K562 (cell line): ENCODE results near the gene SCEL. TPM values are rescaled to one million over a fixed set of nuclear protein-coding genes. Genes with fewer than 3 reads are reported as not detected.

Experiments
- ATAC-seq: fragments of 200-7000 bp; cut with Tn5 transposase; 3 replicates; pipeline ENCODE4 v1.9.1; 2020; ENCODE audit warnings: moderate library complexity
- BruUV-seq: library from RNA; stranded (reverse); fragments of 400-500 nt; replicated peaks from 2 replicates; lab custom pipeline; 2021; lab: Mats Ljungman, UMichigan
- CTCF ChIA-PET: fragments of 300-600 bp; formaldehyde crosslinking; extraction: SDS; loops from one replicate; lab custom pipeline; 2021; ENCODE audit warnings: low intra/inter-chr PET ratio; lab: Yijun Ruan, JAX
- POLR2A ChIA-PET: fragments of 300-600, 350-650 bp; sonication (Branson Sonifier 250); formaldehyde crosslinking; extraction: SDS; loops from one replicate; lab custom pipeline; 2021; ENCODE audit warnings: antibody characterized with exemption, inconsistent platforms; lab: Yijun Ruan, JAX
- DNase-seq, 4 experiments: peaks; one replicate each; pipeline versions ENCODE4 v3.0.0 to v3.0.0-alpha.2; 2011 to 2018; ENCODE audit warnings: low spot score in 3 of 4, mixed read lengths in 3 of 4; ENCODE audit errors: extremely low read depth in 1 of 4
- FAIRE-seq: peaks from 2 replicates; lab custom pipeline; 2011; peaks lifted over from hg19 to GRCh38; lab: Jason Lieb, UNC
- H2AFZ ChIP-seq: 2 replicates; pipeline ENCODE4 v1.6.0; 2011; ENCODE audit warnings: low read depth, low read length, control low read depth, inconsistent platforms
- H3K27ac ChIP-seq: fragments of 200-600 bp; 3 replicates; pipeline ENCODE4 v1.8.0; 2011; ENCODE audit warnings: low read depth, mild to moderate bottlenecking, control low read depth, inconsistent platforms, low read length, moderate library complexity, mixed read lengths; ENCODE audit errors: extremely low read depth
- H3K27me3 ChIP-seq, 2 experiments: fragments of 300-600 bp in 1 of 2; 2 replicates in 1 of 2; 3 replicates in 1 of 2; pipeline versions ENCODE4 v1.6.0 to v1.8.0; 2011; ENCODE audit warnings: inconsistent platforms in 2 of 2, low read length in 2 of 2, mild to moderate bottlenecking in 1 of 2, mixed read lengths in 1 of 2, moderate library complexity in 1 of 2; ENCODE audit not compliant: control insufficient read depth in 2 of 2, insufficient read depth in 2 of 2
- H3K36me3 ChIP-seq: fragments of 300-600 bp; 3 replicates; pipeline ENCODE4 v1.8.0; 2011; ENCODE audit warnings: mild to moderate bottlenecking, low read length, inconsistent platforms; ENCODE audit not compliant: control insufficient read depth, insufficient read depth
- H3K4me1 ChIP-seq, 2 experiments: fragments of 200-600 bp in 1 of 2; replicated peaks in 1 of 2; 2 replicates in 1 of 2; 3 replicates in 1 of 2; pipeline versions ENCODE4 v1.5.1 to v1.8.0; 2011; ENCODE audit warnings: inconsistent platforms in 2 of 2, low read length in 2 of 2, mild to moderate bottlenecking in 1 of 2, mixed read lengths in 1 of 2, moderate library complexity in 1 of 2; ENCODE audit not compliant: control insufficient read depth in 2 of 2, insufficient read depth in 2 of 2
- H3K4me2 ChIP-seq: 2 replicates; pipeline ENCODE4 v1.6.1; 2011; ENCODE audit warnings: low read length, control low read depth, inconsistent platforms, mixed read lengths; ENCODE audit not compliant: insufficient read depth
- H3K4me3 ChIP-seq: fragments of 200-600 bp; sonication (generic), shearing (Covaris generic); 2 replicates; pipeline ENCODE4 v1.5.1; 2016; ENCODE audit warnings: control low read depth, inconsistent platforms
- H3K79me2 ChIP-seq: fragments of 200-600 bp; 3 replicates; pipeline ENCODE4 v1.8.0; 2011; ENCODE audit warnings: low read length, inconsistent platforms; ENCODE audit not compliant: control insufficient read depth, insufficient read depth
- H3K9ac ChIP-seq, 2 experiments: 2 replicates each; pipeline versions ENCODE4 v1.6.0 to v1.6.1; 2011; ENCODE audit warnings: low read depth in 2 of 2, low read length in 2 of 2, control low read depth in 1 of 2, inconsistent platforms in 1 of 2, mild to moderate bottlenecking in 1 of 2, mixed read lengths in 1 of 2; ENCODE audit not compliant: insufficient read depth in 1 of 2
- H3K9me1 ChIP-seq: one replicate; pipeline ENCODE4 v1.6.0; 2011; ENCODE audit warnings: inconsistent platforms, mild to moderate bottlenecking, low read length, moderate library complexity; ENCODE audit not compliant: control insufficient read depth, insufficient read depth
- H3K9me3 ChIP-seq: replicated peaks from 2 replicates; pipeline ENCODE4 v1.5.1; 2011; ENCODE audit warnings: low read depth, low read length, inconsistent platforms; ENCODE audit not compliant: control insufficient read depth, insufficient read depth
- H4K20me1 ChIP-seq: replicated peaks from 2 replicates; pipeline ENCODE4 v1.6.1; 2011; ENCODE audit warnings: low read length, inconsistent platforms, mixed read lengths; ENCODE audit not compliant: control insufficient read depth, insufficient read depth
- ARID1B ChIP-seq: fragments of 450-650 bp; IDR thresholded peaks from 2 replicates; pipeline ENCODE4 v1.6.1; 2016; ENCODE audit warnings: antibody characterized with exemption, mild to moderate bottlenecking, inconsistent platforms
- EHMT2 ChIP-seq: fragments of 450-650 bp; IDR thresholded peaks from 2 replicates; pipeline ENCODE4 v1.6.1; 2018; ENCODE audit warnings: antibody characterized with exemption
- GABPB1 ChIP-seq: sonication (generic); formaldehyde crosslinking; IDR thresholded peaks from 2 replicates; pipeline ENCODE4 v1.8.0; 2022; ENCODE audit warnings: mild to moderate bottlenecking, missing genetic modification reagents
- KLF6 ChIP-seq: fragments of 250-450 bp; sonication (Bioruptor Pico); IDR thresholded peaks from 2 replicates; pipeline ENCODE4 v1.4.0; 2020; ENCODE audit warnings: mild to moderate bottlenecking, moderate library complexity, borderline replicate concordance
- POU5F1 ChIP-seq: fragments of 150-350 bp; IDR thresholded peaks from 2 replicates; pipeline ENCODE4 v1.6.1; 2014; ENCODE audit warnings: borderline replicate concordance, low read length, low read depth, mild to moderate bottlenecking; ENCODE audit not compliant: partially characterized antibody
- ZFP91 ChIP-seq: sonication (generic); formaldehyde crosslinking; IDR thresholded peaks from 2 replicates; pipeline ENCODE4 v1.8.0; 2022; ENCODE audit warnings: mild to moderate bottlenecking, missing genetic modification reagents
- WGBS: fragments of 100-300 bp; shearing (Covaris generic); methylation state at CpG from one replicate; pipeline ENCODE4 v1.1.6; 2016; ENCODE audit warnings: low coverage, mixed read lengths; ENCODE audit not compliant: insufficient coverage; ENCODE audit errors: missing lambda C conversion rate; 5-methylcytosine and 5-hydroxymethylcytosine counted together
- in situ Hi-C: fragments of 300-500 bp; cut with MboI; formaldehyde crosslinking; loops from 4 replicates; pipeline ENCODE4 v1.15.0; 2018; ENCODE audit warnings: inconsistent platforms, mixed read lengths
- intact Hi-C: fragments of 100-400 bp; cut with micrococcal nuclease; formaldehyde crosslinking; loops from 2 replicates; pipeline ENCODE4 v1.14.2; 2022
- polyA plus RNA-seq, 8 experiments: library from polyadenylated mRNA; depleted of rRNA in 4 of 8; stranded (reverse) in 5 of 8; unstranded in 3 of 8; fragments of >200 nt; fragmentation: Nextera tagmentation in 2 of 8; fragmentation: Illumina TruSeq in 1 of 8; extraction: Ambion mirVana in 2 of 8; extraction: Trizol in 1 of 8; gene quantifications; 2 replicates each; pipeline versions ENCODE4 v1.2.1 to v1.2.3, GENCODE V29; 2011 to 2014; ENCODE audit warnings: inconsistent platforms in 1 of 8, missing spikeins in 1 of 8
- total RNA-seq, 7 experiments: library from RNA; depleted of rRNA in 6 of 7; stranded (reverse); fragments of >200 nt in 6 of 7; fragmentation: Illumina TruSeq in 2 of 7; extraction: Trizol in 2 of 7; gene quantifications; 2 replicates each; pipeline versions ENCODE4 v1.2.1 to v1.2.3, GENCODE V29; 2011 to 2021; ENCODE audit warnings: low replicate concordance in 1 of 7

SCEL gene
- total and polyA plus RNA-seq, 9 of the 15 experiments (the other 6 are each of a cell fraction or from before 2014, with no cell fraction given) = not detected

- TF ChIP-seq ZFP91 (CRISPR knock-in tag) = no peak
- no peak for TF ChIP-seq EHMT2
- TF ChIP-seq GABPB1 (CRISPR knock-in tag) = no peak
- TF ChIP-seq ARID1B = no peak
- TF ChIP-seq POU5F1 = no peak
- TF ChIP-seq, all 486 proteins: peak for 0
Measured at GRCh38 chr13:77521595-77522367, 13.7 kb upstream of the SCEL start (continued).

DNA sequence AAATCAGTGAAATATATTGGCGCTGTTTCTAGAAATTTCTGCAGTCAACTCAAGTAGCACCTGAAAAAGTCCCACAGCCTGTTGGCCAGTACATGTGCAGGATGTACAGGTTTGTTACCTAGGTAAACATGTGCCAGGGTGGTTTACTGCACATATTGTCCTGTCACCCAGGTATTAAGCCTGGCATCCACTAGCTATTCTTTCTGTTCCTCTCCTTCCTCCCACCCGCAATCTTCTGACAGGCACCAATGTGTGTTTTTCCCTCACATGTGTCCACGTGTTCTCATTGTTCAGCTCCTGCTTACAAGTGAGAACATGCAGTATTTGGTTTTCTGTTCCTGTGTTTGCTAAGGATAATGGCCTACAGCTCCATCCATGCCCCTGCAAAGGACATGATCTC lies 13.1 kb upstream of the SCEL start:
- H2AFZ ChIP-seq = no peak overlapping the region
- no peak for DNase-seq
- FAIRE-seq = no peak

More for the DNA sequence above, 13.1 kb upstream of the SCEL start:
- whole genome bisulfite sequencing = 0% methylated on average over 2 of the region's 3 CpGs
- no peaks in the 10 kb centered on the region for H4K20me1 ChIP-seq
- intact Hi-C loops (no loop called here), in situ Hi-C loops (no loop called here)
- ChIA-PET POLR2A (no interaction called here), CTCF (no interaction called here)
- no peaks in the 10 kb centered on the region for H3K9me3 ChIP-seq
- H3K36me3 ChIP-seq = no peaks in the 10 kb centered on the region
- H3K4me2 ChIP-seq = no peak overlapping the region
- no peak overlapping the region for H3K9ac ChIP-seq
- no peak overlapping the region for H3K4me3 ChIP-seq
- H3K27me3 ChIP-seq = no peaks in the 10 kb centered on the region
- H3K79me2 ChIP-seq = no peaks in the 10 kb centered on the region
- no peak overlapping the region for H3K27ac ChIP-seq
- no peak for TF ChIP-seq KLF6 (CRISPR knock-in tag)
- no peaks in the 10 kb centered on the region for H3K4me1 ChIP-seq
- BruUV-seq = no TSS peak
- no peaks in the 10 kb centered on the region for H3K9me1 ChIP-seq
- ATAC-seq = no peak
